ENCODE results near the gene FKBP2. TPM values are rescaled to one million over a fixed set of nuclear protein-coding genes. Genes with fewer than 3 reads are reported as not detected.

FKBP2 gene
- total and polyA plus RNA-seq, 2 of the 13 experiments (the other 11 are each of a cell fraction or from before 2014, with no cell fraction given): 30.1 to 53.3 TPM

- Histone ChIP-seq H2AFZ (ENCODE audit: low read length) (no peak overlapping the region), H4K20me1 (ENCODE audit: insufficient read depth, low read length) (no peaks in the 10 kb centered on the region), H3K9ac (ENCODE audit: insufficient read depth, low read depth, low read length) (no peak overlapping the region), H3K36me3 (replicated peaks in 1 of 2; ENCODE audit: control insufficient read depth in 1 of 2, insufficient read depth in 2 of 2, low read length in 2 of 2) (peaks cover 0 to 3% of the 10 kb centered on the region in 2 experiments; a peak in 2 of 5 replicates), H3K4me3 (replicated peaks in 1 of 3; ENCODE audit: insufficient read depth in 1 of 3, low read depth in 2 of 3, low read length in 3 of 3) (no peak overlapping the region), H3K9me3 (ENCODE audit: low read length) (no peaks in the 10 kb centered on the region), H3K79me2 (ENCODE audit: insufficient read depth, low read length) (no peaks in the 10 kb centered on the region), H3K27me3 (ENCODE audit: control insufficient read depth in 1 of 2, insufficient read depth in 2 of 2, low read length in 2 of 2) (no peaks in the 10 kb centered on the region), H3K4me2 (ENCODE audit: low read depth, low read length) (no peak overlapping the region), H3K27ac (ENCODE audit: extremely low read length, insufficient read depth, low read length) (no peak overlapping the region), H3K4me1 (ENCODE audit: insufficient read depth, low read length) (peaks cover 32% of the 10 kb centered on the region)
- ChIA-PET POLR2A (no interaction called here), CTCF (ENCODE audit: low intra/inter-chr PET ratio, low total read pairs) (no interaction called here)
- ATAC-seq (no peak), FAIRE-seq (no peak), DNase-seq (ENCODE audit: low spot score) (no peak)
- in situ Hi-C loops (cut with HindIII; ENCODE audit: extremely low pct_ligation_motif_present, low pct_unique_long_range_greater_than_20kb): no loop called here
- intact Hi-C loops (cut with micrococcal nuclease; ENCODE audit: unreplicated experiment): no loop called here
- TF ChIP-seq AGO2 (optimal IDR thresholded peaks at IDR 0.05; ENCODE audit: low read depth, low read length) (peak; percentile 66), HNRNPL (IDR thresholded peaks at IDR 0.05; ENCODE audit: low read depth, low read length) (peak; percentile 69; the same call in 1 of the 2 replicates), ZBTB21 (CRISPR knock-in tag; IDR thresholded peaks at IDR 0.05) (no peak), PHF20 (CRISPR knock-in tag; IDR thresholded peaks at IDR 0.05) (no peak), ZBTB1 (CRISPR knock-in tag; IDR thresholded peaks at IDR 0.05; ENCODE audit: borderline replicate concordance) (no peak), ZSCAN31 (CRISPR knock-in tag; IDR thresholded peaks at IDR 0.05; ENCODE audit: low read depth) (no peak), ISL2 (CRISPR knock-in tag; IDR thresholded peaks at IDR 0.05) (no peak), SETDB1 (CRISPR knock-in tag; IDR thresholded peaks at IDR 0.05; ENCODE audit: borderline replicate concordance) (no peak), ZNF556 (CRISPR knock-in tag; IDR thresholded peaks at IDR 0.05; ENCODE audit: borderline replicate concordance) (no peak), ZNF512B (CRISPR knock-in tag; IDR thresholded peaks at IDR 0.05; ENCODE audit: borderline replicate concordance) (no peak), HOXA5 (CRISPR knock-in tag; IDR thresholded peaks at IDR 0.05) (no peak), ZNF605 (CRISPR knock-in tag; IDR thresholded peaks at IDR 0.05) (no peak), AGO1 (IDR thresholded peaks at IDR 0.05; ENCODE audit: low read depth, low read length, poor library complexity, severe bottlenecking) (peak; percentile 7), XRCC5 (optimal IDR thresholded peaks at IDR 0.05; ENCODE audit: low read length) (no peak), CREB3 (CRISPR knock-in tag; IDR thresholded peaks at IDR 0.05) (no peak)
- TF ChIP-seq, protein P1, sequence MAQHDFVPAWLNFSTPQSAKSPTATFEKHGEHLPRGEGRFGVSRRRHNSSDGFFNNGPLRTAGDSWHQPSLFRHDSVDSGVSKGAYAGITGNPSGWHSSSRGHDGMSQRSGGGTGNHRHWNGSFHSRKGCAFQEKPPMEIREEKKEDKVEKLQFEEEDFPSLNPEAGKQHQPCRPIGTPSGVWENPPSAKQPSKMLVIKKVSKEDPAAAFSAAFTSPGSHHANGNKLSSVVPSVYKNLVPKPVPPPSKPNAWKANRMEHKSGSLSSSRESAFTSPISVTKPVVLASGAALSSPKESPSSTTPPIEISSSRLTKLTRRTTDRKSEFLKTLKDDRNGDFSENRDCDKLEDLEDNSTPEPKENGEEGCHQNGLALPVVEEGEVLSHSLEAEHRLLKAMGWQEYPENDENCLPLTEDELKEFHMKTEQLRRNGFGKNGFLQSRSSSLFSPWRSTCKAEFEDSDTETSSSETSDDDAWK (CRISPR knock-in tag; IDR thresholded peaks at IDR 0.05): no peak
- BruUV-seq (replicated peaks): no TSS peak
- WGBS (ENCODE audit: low lambda C conversion rate): no CpG with 5 or more reads among the region's 14 CpGs
Observed at GRCh38 chr11:64220798-64221197, 20.1 kb upstream of the FKBP2 start.

Measured in HepG2 (cell line).